Body of pancreas (tissue), 4 donors: ENCODE measurements around the gene MAPK1. TPM values are rescaled to one million over a fixed set of nuclear protein-coding genes. Genes with fewer than 3 reads are reported as not detected.
"Not testable (repeated sequence)": the region's sequence is repeated elsewhere in the genome, so short reads cannot be mapped to it uniquely, and the experiment has no call there.

ENCODE experiments used
- ATAC-seq: fragments of 150-250 bp; one replicate; pipeline ENCODE4 v1.9.1; 2016
- DNase-seq, 4 donors: peaks; one replicate each; pipeline ENCODE4 v3.0.0-alpha.2; 2019
- H3K27ac ChIP-seq, 4 donors: fragments of 200-600 bp; sonication (generic); 1 replicate in 3 of 4; 2 replicates in 1 of 4; pipeline versions ENCODE4 v1.5.1 to v1.6.1; 2016 to 2019; ENCODE audit warnings: mild to moderate bottlenecking in 1 of 4, mixed read lengths in 1 of 4, moderate library complexity in 1 of 4
- H3K27me3 ChIP-seq, 2 donors: fragments of 200-600 bp; sonication (generic); one replicate each; pipeline ENCODE4 v1.6.0; 2016; ENCODE audit warnings: mild to moderate bottlenecking in 1 of 2
- H3K36me3 ChIP-seq, 2 donors: fragments of 200-600 bp; sonication (generic); replicated peaks in 1 of 2; 2 replicates each; pipeline ENCODE4 v1.5.1; 2016; ENCODE audit warnings: low read depth in 2 of 2; ENCODE audit not compliant: insufficient read depth in 1 of 2
- H3K4me1 ChIP-seq: fragments of 200-600 bp; sonication (generic); one replicate; pipeline ENCODE4 v1.6.0; 2016
- H3K4me3 ChIP-seq, 2 donors: fragments of 200-600 bp; sonication (generic); 1 replicate in 1 of 2; 2 replicates in 1 of 2; pipeline ENCODE4 v1.5.1; 2016 to 2019
- H3K9me3 ChIP-seq, 3 donors: fragments of 200-600 bp; sonication (generic); 1 replicate in 2 of 3; 2 replicates in 1 of 3; pipeline ENCODE4 v1.5.1; 2016
- CTCF ChIP-seq, 7 experiments: fragments of 450-650 bp in 4 of 7; fragments of 200-600 bp in 3 of 7; sonication (generic) in 3 of 7; IDR thresholded peaks; one replicate each; pipeline ENCODE4 v1.5.1; 2016 to 2019; ENCODE audit warnings: antibody characterized with exemption in 7 of 7
- POLR2A ChIP-seq, 3 donors: fragments of 450-650 bp; IDR thresholded peaks; one replicate each; pipeline ENCODE4 v1.6.1; 2016; ENCODE audit warnings: antibody characterized with exemption in 3 of 3, mild to moderate bottlenecking in 2 of 3
- WGBS, 2 donors: methylation state at CpG; one replicate each; pipeline ENCODE4 v1.1.5; 2017; 5-methylcytosine and 5-hydroxymethylcytosine counted together
- intact Hi-C: fragments of 100-400 bp; cut with DNase I; formaldehyde crosslinking; loops from one replicate; pipeline ENCODE4 v1.15.1; 2023
- total RNA-seq, 2 donors: library from RNA; depleted of rRNA; stranded (reverse); fragments of >200 nt; gene quantifications; one replicate each; pipeline ENCODE4 v1.1.0, GENCODE V29; 2016

Gene MAPK1
- total RNA-seq, 2 donors from 2014 or later = 25.4 to 44.1 TPM

DNA sequence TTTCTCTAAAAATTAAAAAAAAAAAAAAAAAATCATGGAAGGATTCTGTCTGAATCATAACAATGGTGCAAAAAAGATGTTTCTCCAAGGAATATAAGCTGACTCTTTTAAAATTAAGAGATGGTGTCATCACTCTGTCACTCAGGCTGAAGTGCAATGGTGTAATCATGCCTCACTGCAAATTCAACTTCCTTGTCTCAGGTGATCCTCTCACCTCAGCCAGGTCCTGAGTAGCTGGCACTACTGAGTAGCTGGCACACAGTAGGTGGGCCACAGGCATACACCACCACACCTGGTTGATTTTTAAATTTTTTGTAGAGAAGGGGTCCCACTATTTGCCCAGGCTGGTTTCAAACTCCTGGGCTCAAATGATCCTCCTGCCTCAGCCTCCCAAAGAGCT lies 77.1 kb downstream of the MAPK1 start:
- intact Hi-C loops = no loop called here
- Histone ChIP-seq H3K27ac (no peak overlapping the region), H3K36me3 (peaks cover 3 to 14% of the 10 kb centered on the region in 2 donors), H3K4me3 (no peak overlapping the region), H3K4me1 (no peaks in the 10 kb centered on the region), H3K9me3 (no peaks in the 10 kb centered on the region), H3K27me3 (no peaks in the 10 kb centered on the region)
- ATAC-seq (no peak), DNase-seq (no peak)
- TF ChIP-seq CTCF (IDR thresholded peaks at IDR 0.05) = no peak

- 92 to 97% methylated on average over 10 of the region's 10 CpGs for WGBS, 2 donors
- H3K27me3 ChIP-seq, H3K4me3 ChIP-seq, H3K9me3 ChIP-seq, ATAC-seq, DNase-seq, H3K27ac ChIP-seq, intact Hi-C loops, H3K4me1 ChIP-seq: not testable (repeated sequence)
- peaks cover 3 to 16% of the 10 kb centered on the region in 2 donors for H3K36me3 ChIP-seq
Measured at GRCh38 chr22:21787565-21787964, 79.9 kb downstream of the MAPK1 start.

- 84 to 93% methylated on average over 2 of the region's 2 CpGs for WGBS, 2 donors
- ATAC-seq = no peak
- peaks cover 0 to 2% of the 10 kb centered on the region in 2 donors for H3K36me3 ChIP-seq
Measured at GRCh38 chr22:21780259-21780658, 87.2 kb downstream of the MAPK1 start.

DNA sequence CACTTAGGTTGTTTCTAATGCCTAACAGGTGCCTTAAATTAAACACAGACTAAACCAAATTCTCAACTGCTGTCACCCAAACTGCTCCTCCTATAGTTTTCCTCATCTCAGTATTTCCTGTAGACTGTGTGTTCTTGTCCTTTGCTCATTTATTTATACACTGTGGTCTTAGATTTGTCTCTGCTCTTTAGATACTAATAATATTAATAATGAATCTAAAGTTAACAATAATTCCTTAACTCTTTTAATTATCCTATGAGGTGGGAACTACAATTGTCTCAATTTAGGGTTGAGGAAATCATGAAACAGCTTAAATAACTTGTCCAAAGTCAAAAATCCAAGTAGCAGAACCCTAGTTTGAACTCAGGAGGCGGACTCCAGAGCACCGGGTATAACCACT lies 88.0 kb downstream of the MAPK1 start:
- H3K4me1 ChIP-seq = peaks cover 4% of the 10 kb centered on the region
- H3K27ac ChIP-seq = no peak overlapping the region
- no peaks in the 10 kb centered on the region for H3K27me3 ChIP-seq
- WGBS, 2 donors = 89 to 93% methylated on average over 2 of the region's 2 CpGs
- H3K4me3 ChIP-seq = no peak overlapping the region
- DNase-seq (no peak), ATAC-seq (no peak)
- H3K36me3 ChIP-seq = peaks cover 0 to 2% of the 10 kb centered on the region in 2 donors
- intact Hi-C loops = no loop called here
- TF ChIP-seq POLR2A (IDR thresholded peaks at IDR 0.05) (no peak), CTCF (IDR thresholded peaks at IDR 0.05) (no peak)
- H3K9me3 ChIP-seq = no peaks in the 10 kb centered on the region

More at GRCh38 chr22:21780259-21780658, 87.2 kb downstream of the MAPK1 start:
- Histone ChIP-seq H3K4me1 (no peaks in the 10 kb centered on the region), H3K27ac (no peak overlapping the region), H3K4me3 (no peak overlapping the region), H3K27me3 (no peaks in the 10 kb centered on the region), H3K9me3 (no peaks in the 10 kb centered on the region)
- TF ChIP-seq POLR2A (IDR thresholded peaks at IDR 0.05) (no peak), CTCF (IDR thresholded peaks at IDR 0.05) (no peak)
- DNase-seq = no peak
- intact Hi-C loops = no loop called here

DNA sequence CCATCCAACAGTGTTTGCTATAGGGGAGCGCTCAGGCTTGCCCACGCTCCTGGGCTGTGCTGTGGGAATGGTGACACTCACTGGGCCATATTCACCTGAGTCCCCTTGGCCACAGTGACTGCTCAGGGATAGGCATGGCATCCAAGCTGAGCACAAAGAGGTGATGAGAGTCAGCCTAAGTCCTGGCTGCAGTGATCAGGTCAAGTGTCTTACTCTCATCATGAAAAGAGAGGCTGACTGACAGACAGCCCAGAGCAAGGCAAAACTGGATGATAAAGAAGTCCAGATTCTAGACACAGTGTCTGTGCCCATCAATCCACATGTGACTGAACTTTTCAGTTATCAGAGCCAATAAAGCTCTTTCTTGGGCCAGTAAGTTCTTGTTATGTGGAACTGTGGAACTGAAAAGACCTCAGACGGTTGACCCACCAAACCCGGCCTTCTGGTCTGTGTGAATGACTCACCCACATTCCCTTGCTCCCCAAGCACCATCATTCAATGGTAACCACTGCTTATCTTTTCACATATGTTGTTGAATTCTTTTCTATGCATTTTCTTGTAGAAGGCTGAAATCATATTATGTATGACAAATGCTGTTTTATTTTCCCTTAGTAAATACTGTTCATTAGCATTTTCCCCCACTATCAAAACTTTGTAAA lies 88.6 kb downstream of the MAPK1 start:
- WGBS, 2 donors = 85 to 93% methylated on average over 4 of the region's 4 CpGs
- H3K27ac ChIP-seq = no peak overlapping the region
- no peak for TF ChIP-seq CTCF (IDR thresholded peaks at IDR 0.05)
- TF ChIP-seq POLR2A (IDR thresholded peaks at IDR 0.05) = no peak
- peaks cover 4% of the 10 kb centered on the region for H3K4me1 ChIP-seq
- ATAC-seq (no peak), DNase-seq (no peak)
- no peak overlapping the region for H3K4me3 ChIP-seq
- intact Hi-C loops = no loop called here
- H3K27me3 ChIP-seq = no peaks in the 10 kb centered on the region
- H3K9me3 ChIP-seq = no peaks in the 10 kb centered on the region
- peaks cover 0 to 2% of the 10 kb centered on the region in 2 donors for H3K36me3 ChIP-seq
